Rectal smooth muscle tissue (tissue), 1 donor: ENCODE data around the gene MAP7D1.
"Not testable (repeated sequence)": the region's sequence is repeated elsewhere in the genome, so short reads cannot be mapped to it uniquely, and the experiment has no call there.

Experiments used
- H3K27ac ChIP-seq: one replicate; pipeline ENCODE4 v1.7.0; 2013; ENCODE audit warnings: low read depth, low read length, inconsistent platforms
- H3K27me3 ChIP-seq: one replicate; pipeline ENCODE4 v1.7.0; 2013; ENCODE audit warnings: low read length; ENCODE audit not compliant: control insufficient read depth, insufficient read depth
- H3K36me3 ChIP-seq: one replicate; pipeline ENCODE4 v1.7.0; 2013; ENCODE audit warnings: low read length; ENCODE audit not compliant: control insufficient read depth, insufficient read depth
- H3K4me1 ChIP-seq: one replicate; pipeline ENCODE4 v1.7.0; 2013; ENCODE audit warnings: low read length; ENCODE audit not compliant: control insufficient read depth, insufficient read depth
- H3K4me3 ChIP-seq: one replicate; pipeline ENCODE4 v1.7.0; 2013; ENCODE audit warnings: low read length
- H3K9ac ChIP-seq: one replicate; pipeline ENCODE4 v1.7.0; 2013; ENCODE audit warnings: low read length

The MAP7D1 gene

DNA sequence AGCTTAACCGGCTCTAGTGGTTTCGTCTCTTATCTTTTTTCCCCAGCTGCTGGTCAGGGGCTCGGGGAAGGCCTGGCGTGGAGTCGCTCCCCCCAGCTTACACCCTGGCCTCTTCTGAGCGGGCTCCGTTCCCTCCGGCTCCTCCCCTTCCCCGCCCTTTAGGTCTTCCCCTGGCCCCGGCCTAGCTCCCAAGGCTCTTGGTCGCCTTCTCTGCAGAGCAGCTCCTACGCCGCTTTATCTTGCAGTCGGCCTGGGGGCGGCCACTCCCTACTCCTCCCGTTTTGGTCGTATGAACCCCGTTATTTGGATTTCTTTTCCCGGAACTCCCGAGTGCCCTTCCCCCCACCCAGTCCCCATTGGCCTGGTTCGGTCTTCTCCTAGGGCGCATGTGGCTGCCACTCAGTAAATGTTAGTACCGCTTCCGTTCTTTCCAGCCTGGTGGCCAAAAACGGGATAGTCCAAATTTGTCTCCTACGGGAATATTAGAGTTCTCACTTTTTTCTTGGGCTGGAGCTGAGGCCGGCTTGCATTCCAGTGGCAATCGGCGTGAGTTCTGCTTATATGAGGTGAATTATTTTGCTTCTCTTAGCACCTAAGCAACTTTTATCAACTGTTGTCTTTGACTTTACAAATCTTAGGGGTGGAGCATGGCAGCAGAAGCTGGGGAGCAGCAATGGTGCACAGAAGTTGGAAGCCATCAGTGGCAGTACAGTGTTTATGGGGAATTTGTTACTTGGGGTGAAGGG is 68.8 kb downstream of the MAP7D1 start:
- Histone ChIP-seq H3K4me3 (peak overlapping the region; percentile 97), H3K27ac (peak overlapping the region; percentile 91), H3K36me3 (no peaks in the 10 kb centered on the region), H3K9ac (peak overlapping the region; percentile 99), H3K27me3 (no peaks in the 10 kb centered on the region), H3K4me1 (peaks cover 17% of the 10 kb centered on the region)

GRCh38 chr1:36225283-36225899 is 69.4 kb downstream of the MAP7D1 start:
- Histone ChIP-seq H3K4me3 (peak overlapping the region; percentile 97), H3K27ac (peak overlapping the region; percentile 91), H3K4me1 (peaks cover 17% of the 10 kb centered on the region), H3K9ac (no peak overlapping the region), H3K36me3 (no peaks in the 10 kb centered on the region), H3K27me3 (no peaks in the 10 kb centered on the region)

- peaks cover 14% of the 10 kb centered on the region for H3K4me1 ChIP-seq
- H3K36me3 ChIP-seq, H3K9ac ChIP-seq, H3K27ac ChIP-seq, H3K4me3 ChIP-seq, H3K27me3 ChIP-seq: not testable (repeated sequence)
These were observed 74.3 kb downstream of the MAP7D1 start for GRCh38 chr1:36230279-36230678.
